ENCODE results near the gene CFAP410. TPM values are rescaled to one million over a fixed set of nuclear protein-coding genes. Genes with fewer than 3 reads are reported as not detected.
"Not testable (repeated sequence)": the region's sequence is repeated elsewhere in the genome, so short reads cannot be mapped to it uniquely, and the experiment has no call there.

Gene CFAP410
- total and polyA plus RNA-seq, 2 donors (not counting 1 experiment from before 2014, with no cell fraction given), result 69.2 to 98.8 TPM

- Mint-ChIP-seq H3K27ac (peak overlapping the region; percentile 79), H3K4me3 (peak overlapping the region; percentile 89), H3K4me1 (peaks cover 55% of the 10 kb centered on the region)
- Histone ChIP-seq H3K79me2 (ENCODE audit: control insufficient read depth, insufficient read depth, low read length) (peaks cover 76% of the 10 kb centered on the region), H4K20me1 (ENCODE audit: control insufficient read depth, insufficient read depth, low read length, poor library complexity, severe bottlenecking) (peaks cover 73% of the 10 kb centered on the region), H3K4me2 (replicated peaks; ENCODE audit: low read depth, low read length, poor library complexity, severe bottlenecking) (peak overlapping the region; percentile 98), H3K4me1 (ENCODE audit: control insufficient read depth in 2 of 2, insufficient read depth in 2 of 2, low read length in 2 of 2) (peaks cover 49 to 64% of the 10 kb centered on the region in 2 donors), H3K9ac (ENCODE audit: low read length) (peak overlapping the region; percentile 32), H3K4me3 (ENCODE audit: control extremely low read depth in 1 of 5, extremely low read depth in 1 of 5, insufficient read depth in 1 of 5, low read depth in 2 of 5, low read length in 4 of 5) (peak overlapping the region in 2 of 5 experiments; percentile 9 to 15), H3K27ac (ENCODE audit: low read length in 2 of 2) (peak overlapping the region; percentile 43 to 59), H3K36me3 (replicated peaks in 1 of 2; ENCODE audit: control extremely low read depth in 1 of 2, control insufficient read depth in 1 of 2, extremely low read depth in 1 of 2, insufficient read depth in 2 of 2, low read length in 1 of 2) (peaks cover 0 to 19% of the 10 kb centered on the region in 2 experiments)
- DNase-seq; H3K9me3 Mint-ChIP-seq (ENCODE audit: insufficient read depth); H3K27me3 ChIP-seq (replicated peaks in 1 of 4; ENCODE audit: control extremely low read depth in 1 of 4, control insufficient read depth in 3 of 4, insufficient read depth in 4 of 4, low read length in 3 of 4); ATAC-seq (ENCODE audit: low read depth); H2AFZ ChIP-seq (ENCODE audit: insufficient read depth, low read depth, low read length, poor library complexity, severe bottlenecking); H3K9me3 ChIP-seq (ENCODE audit: control extremely low read depth in 1 of 3, control insufficient read depth in 2 of 3, insufficient read depth in 1 of 3, low read length in 2 of 3); H3K27me3 Mint-ChIP-seq: not testable (repeated sequence)
- intact Hi-C loops (cut with micrococcal nuclease), result loop anchor here (10.0 kb wide), 1 partner anchor 288 kb away; the partner anchor contains the start of gene TRAPPC10
- ChIA-PET POLR2A (interaction anchor here (0.6 to 0.7 kb wide), 4 partner anchors 36 to 778 kb away, joined by 3 to 9 read pairs (median 6); no protein-coding TSS in a partner anchor), CTCF (interaction anchor here (1.5 to 2.6 kb wide), 3 partner anchors 8 to 491 kb away, joined by 4 to 10 read pairs (median 9); no protein-coding TSS in a partner anchor)
- WGBS (ENCODE audit: insufficient coverage), result 59% methylated on average over 15 of the region's 23 CpGs
Measured at GRCh38 chr21:44302573-44303401, 36.4 kb downstream of the CFAP410 start.

- peaks cover 59% of the 10 kb centered on the region for H3K4me1 Mint-ChIP-seq
Measured at GRCh38 chr21:44301961-44302406, 37.2 kb downstream of the CFAP410 start.

More at GRCh38 chr21:44301961-44302406, 37.2 kb downstream of the CFAP410 start:
- H3K4me3 Mint-ChIP-seq, result peak overlapping the region; percentile 89
- DNase-seq (no peak), ATAC-seq (ENCODE audit: low read depth) (no peak)
- peak overlapping the region in 3 of 5 experiments; percentile 9 to 36 (median 11) for H3K4me3 ChIP-seq (ENCODE audit: control extremely low read depth in 1 of 5, extremely low read depth in 1 of 5, insufficient read depth in 1 of 5, low read depth in 2 of 5, low read length in 4 of 5)
- intact Hi-C loops (cut with micrococcal nuclease), result loop anchor here (10.0 kb wide), 1 partner anchor 287 kb away; the partner anchor contains the start of gene TRAPPC10
- peaks cover 65% of the 10 kb centered on the region for H4K20me1 ChIP-seq (ENCODE audit: control insufficient read depth, insufficient read depth, low read length, poor library complexity, severe bottlenecking)
- H3K4me2 ChIP-seq (replicated peaks; ENCODE audit: low read depth, low read length, poor library complexity, severe bottlenecking), result peak overlapping the region; percentile 98
- H3K9me3 ChIP-seq (ENCODE audit: control extremely low read depth in 1 of 3, control insufficient read depth in 2 of 3, insufficient read depth in 1 of 3, low read length in 2 of 3), result no peaks in the 10 kb centered on the region
- H3K27ac ChIP-seq (ENCODE audit: low read length in 2 of 2), result peak overlapping the region; percentile 43 to 81
- no peaks in the 10 kb centered on the region for H3K9me3 Mint-ChIP-seq (ENCODE audit: insufficient read depth)
- peak overlapping the region; percentile 32 for H3K9ac ChIP-seq (ENCODE audit: low read length)
- ChIA-PET POLR2A (interaction anchor here (0.7 to 1.9 kb wide), 2 partner anchors 36 to 203 kb away, joined by 3 to 4 read pairs; no protein-coding TSS in a partner anchor), CTCF (interaction anchor here (1.7 kb wide), 1 partner anchor 492 kb away, joined by 9 read pairs; no protein-coding TSS in a partner anchor)
- H3K27me3 ChIP-seq (replicated peaks in 1 of 4; ENCODE audit: control extremely low read depth in 1 of 4, control insufficient read depth in 3 of 4, insufficient read depth in 4 of 4, low read length in 3 of 4), result no peaks in the 10 kb centered on the region
- H3K79me2 ChIP-seq (ENCODE audit: control insufficient read depth, insufficient read depth, low read length), result peaks cover 68% of the 10 kb centered on the region
- 61% methylated on average over 6 of the region's 9 CpGs for WGBS (ENCODE audit: insufficient coverage)
- TF ChIP-seq CTCF (IDR thresholded peaks at IDR 0.05) (no peak), EZH2 (IDR thresholded peaks at IDR 0.05; ENCODE audit: borderline replicate concordance, insufficient read depth, low read depth, low read length, poor library complexity, severe bottlenecking) (no peak)
- no peak overlapping the region for H2AFZ ChIP-seq (ENCODE audit: insufficient read depth, low read depth, low read length, poor library complexity, severe bottlenecking)
- H3K4me1 ChIP-seq (ENCODE audit: control insufficient read depth in 2 of 2, insufficient read depth in 2 of 2, low read length in 2 of 2), result peaks cover 55 to 72% of the 10 kb centered on the region in 2 donors
- H3K27me3 Mint-ChIP-seq, result no peaks in the 10 kb centered on the region
- peak overlapping the region; percentile 79 for H3K27ac Mint-ChIP-seq
- H3K36me3 ChIP-seq (replicated peaks in 1 of 2; ENCODE audit: control extremely low read depth in 1 of 2, control insufficient read depth in 1 of 2, extremely low read depth in 1 of 2, insufficient read depth in 2 of 2, low read length in 1 of 2), result peaks cover 0 to 12% of the 10 kb centered on the region in 2 experiments

All from B cell (primary cell).